ENCODE data around the gene TM7SF2.

GRCh38 chr11:65100674-65101350, 10.9 kb upstream of the TM7SF2 start:
- TF ChIP-seq POLR2AphosphoS5 (IDR thresholded peaks at IDR 0.05): no peak
- no peak for TF ChIP-seq CTCF (IDR thresholded peaks at IDR 0.05)
- TF ChIP-seq POLR2A (IDR thresholded peaks at IDR 0.05): no peak

All from gastroesophageal sphincter (tissue), 3 donors.